Fibroblast of lung (primary cell): Measurements from ENCODE around the gene RNF20.

Experiments
- EZH2 ChIP-seq: IDR thresholded peaks from 2 replicates; pipeline ENCODE4 v1.5.1; 2012; ENCODE audit warnings: low read length, control low read depth, mild to moderate bottlenecking; ENCODE audit errors: missing control alignments
- TF ChIP-seq, protein P1 (sequence below), 2 donors: IDR thresholded peaks in 1 of 2; conservative IDR thresholded peaks in 1 of 2; 1 replicate in 1 of 2; 2 replicates in 1 of 2; pipeline ENCODE4 v1.5.1; 2011 to 2012; ENCODE audit warnings: low read length in 2 of 2, control low read depth in 1 of 2, inconsistent platforms in 1 of 2, low read depth in 1 of 2, mild to moderate bottlenecking in 1 of 2

- TF ChIP-seq EZH2, result no peak
- TF ChIP-seq, protein P1, sequence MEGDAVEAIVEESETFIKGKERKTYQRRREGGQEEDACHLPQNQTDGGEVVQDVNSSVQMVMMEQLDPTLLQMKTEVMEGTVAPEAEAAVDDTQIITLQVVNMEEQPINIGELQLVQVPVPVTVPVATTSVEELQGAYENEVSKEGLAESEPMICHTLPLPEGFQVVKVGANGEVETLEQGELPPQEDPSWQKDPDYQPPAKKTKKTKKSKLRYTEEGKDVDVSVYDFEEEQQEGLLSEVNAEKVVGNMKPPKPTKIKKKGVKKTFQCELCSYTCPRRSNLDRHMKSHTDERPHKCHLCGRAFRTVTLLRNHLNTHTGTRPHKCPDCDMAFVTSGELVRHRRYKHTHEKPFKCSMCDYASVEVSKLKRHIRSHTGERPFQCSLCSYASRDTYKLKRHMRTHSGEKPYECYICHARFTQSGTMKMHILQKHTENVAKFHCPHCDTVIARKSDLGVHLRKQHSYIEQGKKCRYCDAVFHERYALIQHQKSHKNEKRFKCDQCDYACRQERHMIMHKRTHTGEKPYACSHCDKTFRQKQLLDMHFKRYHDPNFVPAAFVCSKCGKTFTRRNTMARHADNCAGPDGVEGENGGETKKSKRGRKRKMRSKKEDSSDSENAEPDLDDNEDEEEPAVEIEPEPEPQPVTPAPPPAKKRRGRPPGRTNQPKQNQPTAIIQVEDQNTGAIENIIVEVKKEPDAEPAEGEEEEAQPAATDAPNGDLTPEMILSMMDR (conservative IDR thresholded peaks at IDR 0.05 in 1 of 2, IDR thresholded peaks at IDR 0.05 in 1 of 2; ENCODE audit: low read depth in 1 of 2, low read length in 2 of 2), result no peak
Measured at GRCh38 chr9:101487443-101487840, 46.2 kb upstream of the RNF20 start.
